Loucy (cell line): Measurements from ENCODE around the gene NANOS2.
"Not testable (repeated sequence)": the region's sequence is repeated elsewhere in the genome, so short reads cannot be mapped to it uniquely, and the experiment has no call there.

Source experiments
- H2AFZ ChIP-seq: fragments of 200-600 bp; sonication (generic); 2 replicates; pipeline ENCODE4 v1.6.0; 2016; ENCODE audit warnings: antibody characterized with exemption, mild to moderate bottlenecking, low read length, moderate library complexity
- H3F3A ChIP-seq: fragments of 200-600 bp; 2 replicates; pipeline ENCODE4 v1.6.0; 2016; ENCODE audit warnings: antibody characterized with exemption, low read depth, mild to moderate bottlenecking
- H3K27me3 ChIP-seq: fragments of 200-600 bp; sonication (generic); 2 replicates; pipeline ENCODE4 v1.6.1; 2014; ENCODE audit warnings: low read length, mild to moderate bottlenecking; ENCODE audit not compliant: insufficient read depth, poor library complexity, severe bottlenecking
- H3K36me3 ChIP-seq: fragments of 200-600 bp; sonication (generic); 2 replicates; pipeline ENCODE4 v1.6.1; 2016; ENCODE audit warnings: low read length; ENCODE audit not compliant: insufficient read depth
- H3K4me1 ChIP-seq: fragments of 200-600 bp; sonication (generic); 2 replicates; pipeline ENCODE4 v1.5.1; 2014; ENCODE audit warnings: low read length, mild to moderate bottlenecking; ENCODE audit not compliant: insufficient read depth, poor library complexity, severe bottlenecking
- H3K4me2 ChIP-seq: fragments of 200-600 bp; sonication (generic); 2 replicates; pipeline ENCODE4 v1.6.0; 2014; ENCODE audit warnings: antibody characterized with exemption, low read length, low read depth, mild to moderate bottlenecking; ENCODE audit not compliant: poor library complexity, severe bottlenecking
- H3K4me3 ChIP-seq: fragments of 200-600 bp; sonication (generic); 2 replicates; pipeline ENCODE4 v1.5.1; 2014; ENCODE audit warnings: low read length, mild to moderate bottlenecking, mixed read lengths; ENCODE audit not compliant: poor library complexity, severe bottlenecking
- H3K79me2 ChIP-seq: fragments of 200-600 bp; sonication (generic); 2 replicates; pipeline ENCODE4 v1.6.1; 2014; ENCODE audit warnings: low read length; ENCODE audit not compliant: insufficient read depth
- H3K9ac ChIP-seq: fragments of 200-600 bp; sonication (generic); 2 replicates; pipeline ENCODE4 v1.6.0; 2014; ENCODE audit warnings: mild to moderate bottlenecking, low read depth, low read length, moderate library complexity; ENCODE audit not compliant: poor library complexity, severe bottlenecking
- H3K9me2 ChIP-seq: fragments of 200-600 bp; sonication (generic); replicated peaks from 2 replicates; pipeline ENCODE4 v1.6.1; 2016; ENCODE audit warnings: low read depth, low read length, mixed read lengths
- H3K9me3 ChIP-seq: fragments of 200-600 bp; sonication (generic); 2 replicates; pipeline ENCODE4 v1.6.1; 2014; ENCODE audit warnings: mild to moderate bottlenecking, antibody characterized with exemption, low read length, low read depth; ENCODE audit not compliant: insufficient read depth
- H4K20me1 ChIP-seq: fragments of 200-600 bp; sonication (generic); 2 replicates; pipeline ENCODE4 v1.6.0; 2014; ENCODE audit warnings: antibody characterized with exemption, low read length, mild to moderate bottlenecking; ENCODE audit not compliant: insufficient read depth, poor library complexity, severe bottlenecking
- CTCF ChIP-seq: fragments of 200-600 bp; sonication (generic); conservative IDR thresholded peaks from 2 replicates; pipeline ENCODE4 v1.5.1; 2014; ENCODE audit warnings: mild to moderate bottlenecking, antibody characterized with exemption, low read length
- EZH2phosphoT487 ChIP-seq: fragments of 200-600 bp; IDR thresholded peaks from 2 replicates; pipeline ENCODE4 v1.6.1; 2018; ENCODE audit warnings: antibody characterized with exemption, mild to moderate bottlenecking, moderate library complexity, borderline replicate concordance

NANOS2 gene

GRCh38 chr19:45899253-45899652, 15.3 kb downstream of the NANOS2 start:
- H3K4me2 ChIP-seq, result no peak overlapping the region
- no peaks in the 10 kb centered on the region for H3K9me3 ChIP-seq
- no peaks in the 10 kb centered on the region; the same call in 1 of the 2 replicates for H3K36me3 ChIP-seq
- no peak for TF ChIP-seq CTCF
- TF ChIP-seq EZH2phosphoT487, result no peak
- H3K4me3 ChIP-seq, result no peak overlapping the region
- H3K4me1 ChIP-seq, result peaks cover 5% of the 10 kb centered on the region
- H3K79me2 ChIP-seq, result peaks cover 27% of the 10 kb centered on the region
- H2AFZ ChIP-seq, result no peak overlapping the region
- H3K27me3 ChIP-seq, result no peaks in the 10 kb centered on the region
- no peaks in the 10 kb centered on the region for H3F3A ChIP-seq
- peaks cover 4% of the 10 kb centered on the region for H4K20me1 ChIP-seq
- H3K9ac ChIP-seq, result no peak overlapping the region
- no peaks in the 10 kb centered on the region for H3K9me2 ChIP-seq

- H3K27me3 ChIP-seq, result no peaks in the 10 kb centered on the region
- no peak overlapping the region for H3K9ac ChIP-seq
- no peak overlapping the region for H3K4me3 ChIP-seq
- no peaks in the 10 kb centered on the region for H3K9me3 ChIP-seq
- peaks cover 4% of the 10 kb centered on the region for H4K20me1 ChIP-seq
- no peaks in the 10 kb centered on the region for H3F3A ChIP-seq
- no peaks in the 10 kb centered on the region for H3K9me2 ChIP-seq
- no peaks in the 10 kb centered on the region for H3K4me1 ChIP-seq
- peaks cover 27% of the 10 kb centered on the region for H3K79me2 ChIP-seq
- H2AFZ ChIP-seq, result no peak overlapping the region
- no peak overlapping the region for H3K4me2 ChIP-seq
- TF ChIP-seq CTCF, result no peak
- no peak for TF ChIP-seq EZH2phosphoT487
- H3K36me3 ChIP-seq, result no peaks in the 10 kb centered on the region; the same call in 1 of the 2 replicates
Measured at GRCh38 chr19:45897261-45897812, 17.2 kb downstream of the NANOS2 start.

- not testable (repeated sequence) for H3K9me3 ChIP-seq, H3K4me3 ChIP-seq, H3F3A ChIP-seq, H3K4me1 ChIP-seq, H4K20me1 ChIP-seq, H3K9me2 ChIP-seq, H3K36me3 ChIP-seq, H3K9ac ChIP-seq, H3K27me3 ChIP-seq, H2AFZ ChIP-seq, H3K4me2 ChIP-seq
- peaks cover 15% of the 10 kb centered on the region; the same call in 1 of the 2 replicates for H3K79me2 ChIP-seq
Measured at GRCh38 chr19:45895983-45896599, 18.5 kb downstream of the NANOS2 start.

- Histone ChIP-seq H3K4me3 (no peak overlapping the region), H3K4me1 (no peaks in the 10 kb centered on the region), H3K36me3 (no peaks in the 10 kb centered on the region; the same call in 1 of the 2 replicates), H2AFZ (no peak overlapping the region), H3K9ac (no peak overlapping the region), H4K20me1 (peaks cover 4% of the 10 kb centered on the region), H3F3A (no peaks in the 10 kb centered on the region), H3K27me3 (no peaks in the 10 kb centered on the region), H3K9me3 (no peaks in the 10 kb centered on the region), H3K79me2 (peaks cover 10% of the 10 kb centered on the region; the same call in 1 of the 2 replicates), H3K9me2 (no peaks in the 10 kb centered on the region), H3K4me2 (no peak overlapping the region)
- no peak for TF ChIP-seq EZH2phosphoT487
Measured at GRCh38 chr19:45895519-45895972, 19.0 kb downstream of the NANOS2 start.
